ENCODE measurements around the gene KCNS1. TPM values are rescaled to one million over a fixed set of nuclear protein-coding genes. Genes with fewer than 3 reads are reported as not detected.

KCNS1 gene
- total and polyA plus RNA-seq, 2 experiments from 2014 or later = 0.37 to 3.2 TPM

DNA sequence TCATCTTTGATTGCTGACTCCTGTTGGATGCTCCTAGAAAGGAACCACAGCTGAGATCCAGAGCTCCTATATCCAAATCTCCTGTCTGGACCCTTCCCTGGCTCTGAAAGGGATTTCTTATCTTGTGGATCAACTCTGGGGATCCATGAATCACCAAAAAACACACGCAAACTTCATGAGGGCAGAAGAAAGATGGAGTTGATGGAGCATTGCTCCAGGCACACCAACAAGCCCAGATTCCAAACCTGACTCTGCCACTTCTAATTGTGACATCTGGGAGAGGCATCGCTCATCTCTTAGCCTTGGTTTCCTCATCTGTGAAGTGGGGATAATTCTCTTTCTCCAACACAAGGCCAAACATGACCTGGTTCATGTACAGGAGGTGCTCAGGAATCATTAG, 6.7 kb downstream of the KCNS1 start:
- H3F3A ChIP-seq (replicated peaks; ENCODE audit: low read depth) = 0 out of 2 replicates have a peak, but pooled peaks cover 5% of the 10 kb centered on the region
- no peaks in the 10 kb centered on the region for H3K9me2 ChIP-seq (ENCODE audit: insufficient read depth)
- H3K4me3 Mint-ChIP-seq = no peak overlapping the region

More for the DNA sequence above, 6.7 kb downstream of the KCNS1 start:
- Histone ChIP-seq H3K4me1 (ENCODE audit: insufficient read depth) (peaks cover 5% of the 10 kb centered on the region), H3K4me2 (no peak overlapping the region), H3K79me2 (replicated peaks; ENCODE audit: insufficient read depth) (no peaks in the 10 kb centered on the region), H2AFZ (no peak overlapping the region), H3K27ac (ENCODE audit: low read depth) (no peak overlapping the region), H3K36me3 (ENCODE audit: insufficient read depth) (no peaks in the 10 kb centered on the region), H3K4me3 (no peak overlapping the region), H3K27me3 (ENCODE audit: insufficient read depth) (peaks cover 28% of the 10 kb centered on the region), H4K20me1 (replicated peaks; ENCODE audit: insufficient read depth) (no peaks in the 10 kb centered on the region)
- TF ChIP-seq ZNF331 (CRISPR knock-in tag; IDR thresholded peaks at IDR 0.05; ENCODE audit: low read depth) = no peak
- no peak for TF ChIP-seq JUNB (IDR thresholded peaks at IDR 0.05; ENCODE audit: unreplicated experiment)
- no peak for TF ChIP-seq EZH2 (IDR thresholded peaks at IDR 0.05; ENCODE audit: low read depth, unreplicated experiment)
- no peak for TF ChIP-seq CREB1 (CRISPR knock-in tag; IDR thresholded peaks at IDR 0.05; ENCODE audit: low read depth)
- TF ChIP-seq, protein P1, sequence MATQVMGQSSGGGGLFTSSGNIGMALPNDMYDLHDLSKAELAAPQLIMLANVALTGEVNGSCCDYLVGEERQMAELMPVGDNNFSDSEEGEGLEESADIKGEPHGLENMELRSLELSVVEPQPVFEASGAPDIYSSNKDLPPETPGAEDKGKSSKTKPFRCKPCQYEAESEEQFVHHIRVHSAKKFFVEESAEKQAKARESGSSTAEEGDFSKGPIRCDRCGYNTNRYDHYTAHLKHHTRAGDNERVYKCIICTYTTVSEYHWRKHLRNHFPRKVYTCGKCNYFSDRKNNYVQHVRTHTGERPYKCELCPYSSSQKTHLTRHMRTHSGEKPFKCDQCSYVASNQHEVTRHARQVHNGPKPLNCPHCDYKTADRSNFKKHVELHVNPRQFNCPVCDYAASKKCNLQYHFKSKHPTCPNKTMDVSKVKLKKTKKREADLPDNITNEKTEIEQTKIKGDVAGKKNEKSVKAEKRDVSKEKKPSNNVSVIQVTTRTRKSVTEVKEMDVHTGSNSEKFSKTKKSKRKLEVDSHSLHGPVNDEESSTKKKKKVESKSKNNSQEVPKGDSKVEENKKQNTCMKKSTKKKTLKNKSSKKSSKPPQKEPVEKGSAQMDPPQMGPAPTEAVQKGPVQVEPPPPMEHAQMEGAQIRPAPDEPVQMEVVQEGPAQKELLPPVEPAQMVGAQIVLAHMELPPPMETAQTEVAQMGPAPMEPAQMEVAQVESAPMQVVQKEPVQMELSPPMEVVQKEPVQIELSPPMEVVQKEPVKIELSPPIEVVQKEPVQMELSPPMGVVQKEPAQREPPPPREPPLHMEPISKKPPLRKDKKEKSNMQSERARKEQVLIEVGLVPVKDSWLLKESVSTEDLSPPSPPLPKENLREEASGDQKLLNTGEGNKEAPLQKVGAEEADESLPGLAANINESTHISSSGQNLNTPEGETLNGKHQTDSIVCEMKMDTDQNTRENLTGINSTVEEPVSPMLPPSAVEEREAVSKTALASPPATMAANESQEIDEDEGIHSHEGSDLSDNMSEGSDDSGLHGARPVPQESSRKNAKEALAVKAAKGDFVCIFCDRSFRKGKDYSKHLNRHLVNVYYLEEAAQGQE (IDR thresholded peaks at IDR 0.05; ENCODE audit: unreplicated experiment) = no peak
- TF ChIP-seq, protein P2, sequence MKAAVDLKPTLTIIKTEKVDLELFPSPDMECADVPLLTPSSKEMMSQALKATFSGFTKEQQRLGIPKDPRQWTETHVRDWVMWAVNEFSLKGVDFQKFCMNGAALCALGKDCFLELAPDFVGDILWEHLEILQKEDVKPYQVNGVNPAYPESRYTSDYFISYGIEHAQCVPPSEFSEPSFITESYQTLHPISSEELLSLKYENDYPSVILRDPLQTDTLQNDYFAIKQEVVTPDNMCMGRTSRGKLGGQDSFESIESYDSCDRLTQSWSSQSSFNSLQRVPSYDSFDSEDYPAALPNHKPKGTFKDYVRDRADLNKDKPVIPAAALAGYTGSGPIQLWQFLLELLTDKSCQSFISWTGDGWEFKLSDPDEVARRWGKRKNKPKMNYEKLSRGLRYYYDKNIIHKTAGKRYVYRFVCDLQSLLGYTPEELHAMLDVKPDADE (IDR thresholded peaks at IDR 0.05) = no peak
- TF ChIP-seq, protein P3, sequence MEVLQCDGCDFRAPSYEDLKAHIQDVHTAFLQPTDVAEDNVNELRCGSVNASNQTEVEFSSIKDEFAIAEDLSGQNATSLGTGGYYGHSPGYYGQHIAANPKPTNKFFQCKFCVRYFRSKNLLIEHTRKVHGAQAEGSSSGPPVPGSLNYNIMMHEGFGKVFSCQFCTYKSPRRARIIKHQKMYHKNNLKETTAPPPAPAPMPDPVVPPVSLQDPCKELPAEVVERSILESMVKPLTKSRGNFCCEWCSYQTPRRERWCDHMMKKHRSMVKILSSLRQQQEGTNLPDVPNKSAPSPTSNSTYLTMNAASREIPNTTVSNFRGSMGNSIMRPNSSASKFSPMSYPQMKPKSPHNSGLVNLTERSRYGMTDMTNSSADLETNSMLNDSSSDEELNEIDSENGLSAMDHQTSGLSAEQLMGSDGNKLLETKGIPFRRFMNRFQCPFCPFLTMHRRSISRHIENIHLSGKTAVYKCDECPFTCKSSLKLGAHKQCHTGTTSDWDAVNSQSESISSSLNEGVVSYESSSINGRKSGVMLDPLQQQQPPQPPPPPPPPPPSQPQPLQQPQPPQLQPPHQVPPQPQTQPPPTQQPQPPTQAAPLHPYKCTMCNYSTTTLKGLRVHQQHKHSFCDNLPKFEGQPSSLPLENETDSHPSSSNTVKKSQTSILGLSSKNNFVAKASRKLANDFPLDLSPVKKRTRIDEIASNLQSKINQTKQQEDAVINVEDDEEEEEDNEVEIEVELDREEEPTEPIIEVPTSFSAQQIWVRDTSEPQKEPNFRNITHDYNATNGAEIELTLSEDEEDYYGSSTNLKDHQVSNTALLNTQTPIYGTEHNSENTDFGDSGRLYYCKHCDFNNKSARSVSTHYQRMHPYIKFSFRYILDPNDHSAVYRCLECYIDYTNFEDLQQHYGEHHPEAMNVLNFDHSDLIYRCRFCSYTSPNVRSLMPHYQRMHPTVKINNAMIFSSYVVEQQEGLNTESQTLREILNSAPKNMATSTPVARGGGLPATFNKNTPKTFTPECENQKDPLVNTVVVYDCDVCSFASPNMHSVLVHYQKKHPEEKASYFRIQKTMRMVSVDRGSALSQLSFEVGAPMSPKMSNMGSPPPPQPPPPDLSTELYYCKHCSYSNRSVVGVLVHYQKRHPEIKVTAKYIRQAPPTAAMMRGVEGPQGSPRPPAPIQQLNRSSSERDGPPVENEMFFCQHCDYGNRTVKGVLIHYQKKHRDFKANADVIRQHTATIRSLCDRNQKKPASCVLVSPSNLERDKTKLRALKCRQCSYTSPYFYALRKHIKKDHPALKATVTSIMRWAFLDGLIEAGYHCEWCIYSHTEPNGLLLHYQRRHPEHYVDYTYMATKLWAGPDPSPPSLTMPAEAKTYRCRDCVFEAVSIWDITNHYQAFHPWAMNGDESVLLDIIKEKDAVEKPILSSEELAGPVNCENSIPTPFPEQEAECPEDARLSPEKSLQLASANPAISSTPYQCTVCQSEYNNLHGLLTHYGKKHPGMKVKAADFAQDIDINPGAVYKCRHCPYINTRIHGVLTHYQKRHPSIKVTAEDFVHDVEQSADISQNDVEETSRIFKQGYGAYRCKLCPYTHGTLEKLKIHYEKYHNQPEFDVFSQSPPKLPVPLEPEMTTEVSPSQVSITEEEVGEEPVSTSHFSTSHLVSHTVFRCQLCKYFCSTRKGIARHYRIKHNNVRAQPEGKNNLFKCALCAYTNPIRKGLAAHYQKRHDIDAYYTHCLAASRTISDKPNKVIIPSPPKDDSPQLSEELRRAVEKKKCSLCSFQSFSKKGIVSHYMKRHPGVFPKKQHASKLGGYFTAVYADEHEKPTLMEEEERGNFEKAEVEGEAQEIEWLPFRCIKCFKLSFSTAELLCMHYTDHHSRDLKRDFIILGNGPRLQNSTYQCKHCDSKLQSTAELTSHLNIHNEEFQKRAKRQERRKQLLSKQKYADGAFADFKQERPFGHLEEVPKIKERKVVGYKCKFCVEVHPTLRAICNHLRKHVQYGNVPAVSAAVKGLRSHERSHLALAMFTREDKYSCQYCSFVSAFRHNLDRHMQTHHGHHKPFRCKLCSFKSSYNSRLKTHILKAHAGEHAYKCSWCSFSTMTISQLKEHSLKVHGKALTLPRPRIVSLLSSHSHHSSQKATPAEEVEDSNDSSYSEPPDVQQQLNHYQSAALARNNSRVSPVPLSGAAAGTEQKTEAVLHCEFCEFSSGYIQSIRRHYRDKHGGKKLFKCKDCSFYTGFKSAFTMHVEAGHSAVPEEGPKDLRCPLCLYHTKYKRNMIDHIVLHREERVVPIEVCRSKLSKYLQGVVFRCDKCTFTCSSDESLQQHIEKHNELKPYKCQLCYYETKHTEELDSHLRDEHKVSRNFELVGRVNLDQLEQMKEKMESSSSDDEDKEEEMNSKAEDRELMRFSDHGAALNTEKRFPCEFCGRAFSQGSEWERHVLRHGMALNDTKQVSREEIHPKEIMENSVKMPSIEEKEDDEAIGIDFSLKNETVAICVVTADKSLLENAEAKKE (CRISPR knock-in tag; IDR thresholded peaks at IDR 0.05) = no peak
- TF ChIP-seq POLR2AphosphoS5 (IDR thresholded peaks at IDR 0.05; ENCODE audit: low read depth) = no peak
- TF ChIP-seq STAT1 (IDR thresholded peaks at IDR 0.05; ENCODE audit: unreplicated experiment) = no peak
- no peak for TF ChIP-seq ZNF114 (CRISPR knock-in tag; IDR thresholded peaks at IDR 0.05)
- TF ChIP-seq NANOG (IDR thresholded peaks at IDR 0.05; ENCODE audit: borderline replicate concordance) = no peak
- Mint-ChIP-seq H3K27me3 (ENCODE audit: insufficient read depth, low read depth, poor library complexity) (peaks cover 23% of the 10 kb centered on the region), H3K9me3 (peaks cover 4% of the 10 kb centered on the region; the same call in 2 of the 3 replicates), H3K4me1 (no peaks in the 10 kb centered on the region; the same call in 2 of the 3 replicates), H3K36me3 (ENCODE audit: low read depth) (peaks cover 3% of the 10 kb centered on the region; the same call in 1 of the 3 replicates), H3K27ac (no peak overlapping the region)
- DNase-seq (ENCODE audit: low spot score) (no peak), ATAC-seq (no peak)

Data from GM23338 (cell line).